ENCODE measurements around the gene CHRNB2. TPM values are rescaled to one million over a fixed set of nuclear protein-coding genes. Genes with fewer than 3 reads are reported as not detected.

The CHRNB2 gene
- total and polyA plus RNA-seq, 2 donors (not counting 1 experiment from before 2014, with no cell fraction given), result 0.02 TPM; not detected in 1

DNA sequence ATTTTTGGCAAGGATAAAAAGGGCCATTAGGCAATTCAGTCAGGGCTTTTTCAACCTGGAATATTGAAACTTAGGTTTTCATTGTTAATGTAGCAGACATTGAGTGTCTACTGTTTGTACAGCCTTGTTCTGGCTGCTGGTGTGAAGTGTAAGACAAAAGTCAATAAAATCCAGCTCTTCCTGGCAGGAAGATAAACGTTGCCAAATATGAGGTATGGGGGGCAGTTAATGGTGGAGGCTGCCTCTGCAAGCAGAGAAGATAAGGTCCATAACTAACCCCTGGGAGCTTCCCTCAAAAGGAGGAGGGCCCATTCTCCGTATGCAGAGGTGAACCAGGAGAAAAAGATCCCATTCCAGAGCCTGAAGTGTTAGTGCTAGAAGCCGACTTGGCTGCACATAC lies 45.9 kb upstream of the CHRNB2 start:
- H3K4me3 ChIP-seq (replicated peaks in 1 of 4; ENCODE audit: control extremely low read depth in 1 of 4, insufficient read depth in 1 of 4, low read depth in 3 of 4, low read length in 4 of 4), result no peak overlapping the region
- TF ChIP-seq EZH2 (IDR thresholded peaks at IDR 0.05; ENCODE audit: low read length, missing control alignments) (no peak), CTCF (conservative IDR thresholded peaks at IDR 0.05 in 1 of 2, IDR thresholded peaks at IDR 0.05 in 1 of 2; ENCODE audit: low read depth in 1 of 2, low read length in 2 of 2) (no peak)
- H3K4me2 ChIP-seq (ENCODE audit: extremely low read depth, insufficient read depth, low read length), result no peak overlapping the region
- no peak for DNase-seq (ENCODE audit: low read depth in 2 of 2)
- peaks cover 22% of the 10 kb centered on the region for H3K27me3 ChIP-seq (ENCODE audit: control insufficient read depth, insufficient read depth, low read length)
- H2AFZ ChIP-seq (ENCODE audit: low read length), result no peak overlapping the region
- no peak overlapping the region for H3K27ac ChIP-seq (ENCODE audit: insufficient read depth, low read length)
- no peaks in the 10 kb centered on the region for H3K9me3 ChIP-seq (ENCODE audit: control insufficient read depth, insufficient read depth, low read depth, low read length)
- H4K20me1 ChIP-seq (ENCODE audit: control insufficient read depth, extremely low read depth, insufficient read depth, low read length), result no peaks in the 10 kb centered on the region
- H3K36me3 ChIP-seq (ENCODE audit: control insufficient read depth, insufficient read depth, low read length), result no peaks in the 10 kb centered on the region
- no peaks in the 10 kb centered on the region for H3K4me1 ChIP-seq (ENCODE audit: control insufficient read depth, extremely low read depth, insufficient read depth, low read length)
- no peaks in the 10 kb centered on the region for H3K79me2 ChIP-seq (ENCODE audit: control insufficient read depth, insufficient read depth, low read length)
- no peak overlapping the region for H3K9ac ChIP-seq (ENCODE audit: insufficient read depth, low read length)

GRCh38 chr1:154524881-154525280 lies 42.7 kb upstream of the CHRNB2 start:
- Histone ChIP-seq H2AFZ (ENCODE audit: low read length) (no peak overlapping the region), H3K4me1 (ENCODE audit: control insufficient read depth, extremely low read depth, insufficient read depth, low read length) (no peaks in the 10 kb centered on the region), H3K9ac (ENCODE audit: insufficient read depth, low read length) (no peak overlapping the region), H3K36me3 (ENCODE audit: control insufficient read depth, insufficient read depth, low read length) (no peaks in the 10 kb centered on the region), H3K9me3 (ENCODE audit: control insufficient read depth, insufficient read depth, low read depth, low read length) (no peaks in the 10 kb centered on the region), H3K27ac (ENCODE audit: insufficient read depth, low read length) (no peak overlapping the region), H3K4me3 (replicated peaks in 1 of 4; ENCODE audit: control extremely low read depth in 1 of 4, insufficient read depth in 1 of 4, low read depth in 3 of 4, low read length in 4 of 4) (no peak overlapping the region), H4K20me1 (ENCODE audit: control insufficient read depth, extremely low read depth, insufficient read depth, low read length) (no peaks in the 10 kb centered on the region), H3K79me2 (ENCODE audit: control insufficient read depth, insufficient read depth, low read length) (no peaks in the 10 kb centered on the region), H3K4me2 (ENCODE audit: extremely low read depth, insufficient read depth, low read length) (no peak overlapping the region), H3K27me3 (ENCODE audit: control insufficient read depth, insufficient read depth, low read length) (peaks cover 22% of the 10 kb centered on the region)
- DNase-seq (ENCODE audit: low read depth in 2 of 2), result no peak
- TF ChIP-seq CTCF (conservative IDR thresholded peaks at IDR 0.05 in 1 of 2, IDR thresholded peaks at IDR 0.05 in 1 of 2; ENCODE audit: low read depth in 1 of 2, low read length in 2 of 2) (no peak), EZH2 (IDR thresholded peaks at IDR 0.05; ENCODE audit: low read length, missing control alignments) (no peak)

DNA sequence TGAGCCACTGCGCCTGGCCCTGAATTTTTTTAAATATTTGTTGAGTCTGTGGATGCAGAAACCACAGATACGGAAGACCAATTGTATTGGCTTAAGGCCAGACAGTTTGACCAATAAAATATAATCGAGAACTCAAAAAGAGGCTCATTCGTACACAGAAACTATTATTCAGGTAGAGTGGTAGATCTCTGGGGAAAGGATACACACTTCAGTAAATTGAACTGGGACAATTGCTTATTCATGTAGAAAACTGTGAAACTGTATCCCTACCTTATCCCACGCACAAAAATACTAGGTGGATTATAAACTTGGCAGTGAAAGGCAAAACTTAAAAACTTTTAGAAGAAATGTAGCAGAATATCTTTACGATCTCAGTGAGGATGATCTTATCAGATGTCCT lies 40.4 kb upstream of the CHRNB2 start:
- Histone ChIP-seq H3K36me3 (ENCODE audit: control insufficient read depth, insufficient read depth, low read length) (no peaks in the 10 kb centered on the region), H4K20me1 (ENCODE audit: control insufficient read depth, extremely low read depth, insufficient read depth, low read length) (no peaks in the 10 kb centered on the region), H3K27ac (ENCODE audit: insufficient read depth, low read length) (no peak overlapping the region), H3K4me1 (ENCODE audit: control insufficient read depth, extremely low read depth, insufficient read depth, low read length) (no peaks in the 10 kb centered on the region), H3K4me2 (ENCODE audit: extremely low read depth, insufficient read depth, low read length) (no peak overlapping the region), H3K79me2 (ENCODE audit: control insufficient read depth, insufficient read depth, low read length) (no peaks in the 10 kb centered on the region), H3K9ac (ENCODE audit: insufficient read depth, low read length) (no peak overlapping the region), H3K9me3 (ENCODE audit: control insufficient read depth, insufficient read depth, low read depth, low read length) (no peaks in the 10 kb centered on the region), H3K4me3 (replicated peaks in 1 of 4; ENCODE audit: control extremely low read depth in 1 of 4, insufficient read depth in 1 of 4, low read depth in 3 of 4, low read length in 4 of 4) (no peak overlapping the region), H2AFZ (ENCODE audit: low read length) (no peak overlapping the region), H3K27me3 (ENCODE audit: control insufficient read depth, insufficient read depth, low read length) (peaks cover 17% of the 10 kb centered on the region)
- no peak for TF ChIP-seq CTCF (conservative IDR thresholded peaks at IDR 0.05 in 1 of 2, IDR thresholded peaks at IDR 0.05 in 1 of 2; ENCODE audit: low read depth in 1 of 2, low read length in 2 of 2)
- no peak for TF ChIP-seq EZH2 (IDR thresholded peaks at IDR 0.05; ENCODE audit: low read length, missing control alignments)
- DNase-seq (ENCODE audit: low read depth in 2 of 2), result no peak
